GM12878 (cell line): ENCODE results near the gene RIPOR1. TPM values are rescaled to one million over a fixed set of nuclear protein-coding genes. Genes with fewer than 3 reads are reported as not detected.
A peak's percentile ranks its signal among the peaks of the same experiment; 100 is the strongest.

Experiments used
- ATAC-seq: fragments of 200-7000 bp; cut with Tn5 transposase; 3 replicates; pipeline ENCODE4 v1.9.1; 2020; ENCODE audit warnings: mild to moderate bottlenecking, moderate library complexity
- BruUV-seq: library from RNA; stranded (reverse); fragments of 400-500 nt; replicated peaks from 2 replicates; lab custom pipeline; 2021; lab: Mats Ljungman, UMichigan
- CTCF ChIA-PET: fragments of 300-600 bp; sonication (Branson Sonifier 250); formaldehyde crosslinking; extraction: SDS; loops from one replicate; lab custom pipeline; 2021; ENCODE audit warnings: inconsistent platforms; lab: Yijun Ruan, JAX
- POLR2A ChIA-PET: fragments of 350-600 bp; formaldehyde crosslinking; extraction: SDS; loops from one replicate; lab custom pipeline; 2021; ENCODE audit warnings: inconsistent platforms; lab: Charles Lee
- RAD21 ChIA-PET: fragments of 300-600 bp; sonication (Branson Sonifier 250); formaldehyde crosslinking; loops from one replicate; lab custom pipeline; 2023; ENCODE audit warnings: antibody characterized with exemption; ENCODE audit not compliant: unreplicated experiment; lab: Charles Lee
- SMC1A ChIA-PET: fragments of 300-600 bp; sonication (Branson Sonifier 250); formaldehyde crosslinking; loops from one replicate; lab custom pipeline; 2023; ENCODE audit not compliant: unreplicated experiment, uncharacterized antibody; lab: Charles Lee
- DNase-seq: peaks from one replicate; pipeline ENCODE4 v3.0.0-alpha.2; 2011; ENCODE audit warnings: low read depth, low spot score
- FAIRE-seq: peaks from 3 replicates; lab custom pipeline; 2011; peaks lifted over from hg19 to GRCh38; lab: Jason Lieb, UNC
- H2AFZ ChIP-seq: 2 replicates; pipeline ENCODE4 v1.6.0; 2011; ENCODE audit warnings: low read depth, low read length, control low read depth; ENCODE audit not compliant: control insufficient read depth
- H3K27ac ChIP-seq: 2 replicates; pipeline ENCODE4 v1.5.1; 2011; ENCODE audit warnings: control low read depth; ENCODE audit not compliant: control insufficient read depth, insufficient read depth
- H3K27me3 ChIP-seq, 2 experiments: replicated peaks in 1 of 2; 2 replicates each; pipeline versions ENCODE4 v1.6.0 to v1.6.1; 2011; ENCODE audit warnings: low read length in 1 of 2; ENCODE audit not compliant: control insufficient read depth in 2 of 2, insufficient read depth in 2 of 2
- H3K36me3 ChIP-seq, 2 experiments: 2 replicates each; pipeline ENCODE4 v1.5.1; 2011; ENCODE audit warnings: low read length in 1 of 2; ENCODE audit not compliant: control insufficient read depth in 2 of 2, insufficient read depth in 2 of 2
- H3K4me1 ChIP-seq: 2 replicates; pipeline ENCODE4 v1.6.1; 2011; ENCODE audit warnings: mild to moderate bottlenecking, low read length, moderate library complexity, mixed read lengths; ENCODE audit not compliant: control insufficient read depth, insufficient read depth
- H3K4me2 ChIP-seq: 2 replicates; pipeline ENCODE4 v1.6.0; 2011; ENCODE audit warnings: control low read depth; ENCODE audit not compliant: control insufficient read depth, insufficient read depth
- H3K4me3 ChIP-seq: fragments of 200-600 bp; sonication (generic); 2 replicates; pipeline ENCODE4 v1.5.1; 2016
- H3K79me2 ChIP-seq: 2 replicates; pipeline ENCODE4 v1.6.0; 2011; ENCODE audit warnings: low read length; ENCODE audit not compliant: control insufficient read depth, insufficient read depth
- H3K9ac ChIP-seq: 2 replicates; pipeline ENCODE4 v1.8.0; 2011; ENCODE audit warnings: low read length, control low read depth, mixed read lengths; ENCODE audit not compliant: control insufficient read depth, insufficient read depth
- H3K9me3 ChIP-seq: replicated peaks from 3 replicates; pipeline ENCODE4 v1.5.1; 2011; ENCODE audit warnings: mild to moderate bottlenecking, low read length; ENCODE audit not compliant: control insufficient read depth, insufficient read depth
- H4K20me1 ChIP-seq: 2 replicates; pipeline ENCODE4 v1.6.0; 2011; ENCODE audit not compliant: control insufficient read depth, insufficient read depth
- ASH2L ChIP-seq: fragments of 300-600, 200-600 bp; sonication (generic); IDR thresholded peaks from 2 replicates; pipeline ENCODE4 v1.6.1; 2017; ENCODE audit warnings: low read depth, mild to moderate bottlenecking, borderline replicate concordance
- BACH1 ChIP-seq: fragments of 450-650 bp; IDR thresholded peaks from 2 replicates; pipeline ENCODE4 v1.6.1; 2017; ENCODE audit warnings: mild to moderate bottlenecking, borderline replicate concordance
- CBX3 ChIP-seq: fragments of 200-600 bp; sonication (generic); IDR thresholded peaks from 2 replicates; pipeline ENCODE4 v1.6.1; 2016; ENCODE audit warnings: low read depth, borderline replicate concordance
- FOXK2 ChIP-seq: fragments of 450-650 bp; IDR thresholded peaks from 2 replicates; pipeline ENCODE4 v1.6.1; 2017; ENCODE audit warnings: mild to moderate bottlenecking, moderate library complexity
- JUND ChIP-seq: IDR thresholded peaks from 2 replicates; pipeline ENCODE4 v1.6.1; 2012; ENCODE audit warnings: low read depth, mild to moderate bottlenecking, low read length, improper control_type of control experiment, moderate library complexity
- MYB ChIP-seq: fragments of 150-350 bp; IDR thresholded peaks from 2 replicates; pipeline ENCODE4 v1.6.1; 2014; ENCODE audit warnings: mild to moderate bottlenecking, low read depth, low read length, borderline replicate concordance
- NBN ChIP-seq: fragments of 450-650 bp; IDR thresholded peaks from 2 replicates; pipeline ENCODE4 v1.6.1; 2016
- NR2C1 ChIP-seq: fragments of 450-650 bp; IDR thresholded peaks from 2 replicates; pipeline ENCODE4 v1.6.1; 2017; ENCODE audit warnings: antibody characterized with exemption, mild to moderate bottlenecking, moderate library complexity
- NR2F1 ChIP-seq: fragments of 450-650 bp; conservative IDR thresholded peaks from 2 replicates; pipeline ENCODE4 v1.6.1; 2017; ENCODE audit warnings: mild to moderate bottlenecking
- PBX3 ChIP-seq: IDR thresholded peaks from 2 replicates; pipeline ENCODE4 v1.6.1; 2011; ENCODE audit warnings: mild to moderate bottlenecking, low read depth, low read length, moderate library complexity; ENCODE audit not compliant: insufficient replicate concordance
- POLR2AphosphoS2 ChIP-seq: IDR thresholded peaks from 2 replicates; pipeline ENCODE4 v1.6.1; 2011; ENCODE audit warnings: low read depth, mild to moderate bottlenecking, low read length, improper control_type of control experiment, moderate library complexity
- POLR2AphosphoS5 ChIP-seq: IDR thresholded peaks from 2 replicates; pipeline ENCODE4 v1.6.1; 2011; ENCODE audit warnings: mild to moderate bottlenecking, low read length, inconsistent platforms
- RAD21 ChIP-seq: IDR thresholded peaks from 2 replicates; pipeline ENCODE4 v1.6.1; 2011; ENCODE audit warnings: mild to moderate bottlenecking, low read depth, low read length, moderate library complexity; ENCODE audit not compliant: insufficient read depth
- RELB ChIP-seq: fragments of 450-650 bp; IDR thresholded peaks from 2 replicates; pipeline ENCODE4 v1.6.1; 2017; ENCODE audit warnings: low read depth, mild to moderate bottlenecking, moderate library complexity
- SMAD5 ChIP-seq: IDR thresholded peaks from 2 replicates; pipeline ENCODE4 v1.6.1; 2016; ENCODE audit warnings: antibody characterized with exemption, low read depth
- ZBTB4 ChIP-seq: fragments of 450-650 bp; formaldehyde crosslinking; IDR thresholded peaks from 2 replicates; pipeline ENCODE4 v1.4.0; 2022; ENCODE audit warnings: mild to moderate bottlenecking, moderate library complexity
- ZNF384 ChIP-seq: IDR thresholded peaks from 2 replicates; pipeline ENCODE4 v1.6.1; 2012; ENCODE audit warnings: low read depth, mild to moderate bottlenecking, low read length, improper control_type of control experiment, borderline replicate concordance
- WGBS: methylation state at CpG from one replicate; pipeline ENCODE4 v1.1.6; 2016; ENCODE audit warnings: low lambda C conversion rate; ENCODE audit not compliant: insufficient replicate concordance, insufficient coverage; ENCODE audit errors: missing lambda C conversion rate; 5-methylcytosine and 5-hydroxymethylcytosine counted together
- in situ Hi-C: fragments of 300-500 bp; cut with MboI; formaldehyde crosslinking; loops from 9 replicates; pipeline ENCODE4 v1.14.3; 2018; ENCODE audit warnings: mixed read lengths
- intact Hi-C: fragments of 100-400 bp; cut with micrococcal nuclease; formaldehyde crosslinking; loops from one replicate; pipeline ENCODE4 v1.14.2; 2022; ENCODE audit not compliant: unreplicated experiment
- polyA plus RNA-seq, 11 experiments: library from polyadenylated mRNA; depleted of rRNA in 4 of 11; unstranded in 6 of 11; stranded (reverse) in 5 of 11; fragments of >200 nt; fragmentation: Nextera tagmentation in 4 of 11; fragmentation: Illumina TruSeq in 1 of 11; extraction: Ambion mirVana in 4 of 11; extraction: Trizol in 1 of 11; gene quantifications; 1 replicate in 1 of 11; 2 replicates in 10 of 11; pipeline versions ENCODE4 v1.2.1 to v1.2.3, GENCODE V29; 2011 to 2016; ENCODE audit warnings: inconsistent platforms in 2 of 11, missing spikeins in 2 of 11, low read depth in 1 of 11
- total RNA-seq, 4 experiments: library from RNA; depleted of rRNA in 3 of 4; stranded (reverse); fragments of >200 nt in 3 of 4; fragmentation: Illumina TruSeq in 1 of 4; extraction: Trizol in 1 of 4; gene quantifications; 2 replicates each; pipeline versions ENCODE4 v1.2.1 to v1.2.3, GENCODE V29; 2013 to 2021

RIPOR1 gene
- total and polyA plus RNA-seq, 10 of the 15 experiments (the other 5 are each of a cell fraction or from before 2014, with no cell fraction given) = 0.13 to 28.5 (median 7.0) TPM

- intact Hi-C loops = loop anchor here (1.0 kb wide), 1 partner anchor 33 kb away; no protein-coding TSS in a partner anchor
- peaks cover 19% of the 10 kb centered on the region for H3K4me1 ChIP-seq
- CTCF ChIA-PET = interaction anchor here (0.6 to 8.2 kb wide), 29 partner anchors 10 to 380 kb away, joined by 3 to 252 read pairs (median 5); partner anchors contain the start of genes ACD, CARMIL2 and TMEM208
- in situ Hi-C loops = loop anchor here (5.0 kb wide), 1 partner anchor 36 kb away; no protein-coding TSS in a partner anchor
- no peaks in the 10 kb centered on the region for H3K36me3 ChIP-seq
- POLR2A ChIA-PET = interaction anchor here (0.6 to 1.9 kb wide), 15 partner anchors 8 to 455 kb away, joined by 3 to 11 read pairs (median 3); partner anchors contain the start of genes ACD and CTCF
- no peaks in the 10 kb centered on the region for H4K20me1 ChIP-seq
- H3K79me2 ChIP-seq = peaks cover 55% of the 10 kb centered on the region
- under 1% methylated on average over 57 of the region's 57 CpGs for WGBS
- H3K4me3 ChIP-seq = peak within 1 kb of the TSS; percentile 87
- H3K27me3 ChIP-seq = no peaks in the 10 kb centered on the region
- H2AFZ ChIP-seq = peak within 1 kb of the TSS; percentile 73
- H3K4me2 ChIP-seq = peak within 1 kb of the TSS; percentile 95
- RAD21 ChIA-PET = interaction anchor here (0.6 to 4.6 kb wide), 25 partner anchors 11 to 530 kb away, joined by 3 to 79 read pairs (median 4); partner anchors contain the start of genes ACD, C16orf86, CARMIL2 and ENKD1
- BruUV-seq = no TSS peak
- SMC1A ChIA-PET = interaction anchor here (0.6 to 7.0 kb wide), 17 partner anchors 9 to 236 kb away, joined by 3 to 88 read pairs (median 3); no protein-coding TSS in a partner anchor
- ATAC-seq = peak; percentile 92
- peak within 1 kb of the TSS; percentile 86 for H3K27ac ChIP-seq
- FAIRE-seq = peak; percentile 89
- peak; percentile 94 for DNase-seq
- H3K9me3 ChIP-seq = no peaks in the 10 kb centered on the region
- peak within 1 kb of the TSS; percentile 89 for H3K9ac ChIP-seq
- peak; percentile 67; the same call in 1 of the 2 replicates for TF ChIP-seq NBN
- peak; percentile 73 for TF ChIP-seq POLR2AphosphoS5
- no peak for TF ChIP-seq ZNF384
- TF ChIP-seq ZBTB4 (CRISPR knock-in tag) = no peak
- peak; percentile 31; the same call in 1 of the 2 replicates for TF ChIP-seq BACH1
- no peak for TF ChIP-seq ASH2L
- TF ChIP-seq MYB = no peak
- no peak for TF ChIP-seq PBX3
- TF ChIP-seq RAD21 = peak; percentile 81
- 0 out of 2 replicates have a peak, but pooled peaks have one; percentile 50 for TF ChIP-seq SMAD5
- no peak for TF ChIP-seq CBX3
- TF ChIP-seq JUND = no peak
- TF ChIP-seq FOXK2 = peak; percentile 61; the same call in 1 of the 2 replicates
- peak; percentile 77; the same call in 1 of the 2 replicates for TF ChIP-seq POLR2AphosphoS2
- TF ChIP-seq NR2C1 = 0 out of 2 replicates have a peak, but pooled peaks have one; percentile 21
- TF ChIP-seq NR2F1 = peak; percentile 37; the same call in 1 of the 2 replicates
- peak; percentile 91 for TF ChIP-seq RELB
These were observed 47.6 kb upstream of the RIPOR1 start, which contains the start of gene ATP6V0D1 for GRCh38 chr16:67480833-67481560. TSS of gene ATP6V0D1 (minus strand) at chr16:67481157. CDS start at chr16:67481086, 71 bp downstream.
